SK-N-MC (cell line): ENCODE measurements around the gene DUSP11.

Source experiments
- EZH2 ChIP-seq: fragments of 200-600 bp; sonication (generic); IDR thresholded peaks from one replicate; pipeline ENCODE4 v1.6.1; 2017; ENCODE audit warnings: antibody characterized with exemption
- FOXP2 ChIP-seq: optimal IDR thresholded peaks from 2 replicates; pipeline ENCODE3; 2011; ENCODE audit warnings: mild to moderate bottlenecking, moderate library complexity; ENCODE audit not compliant: insufficient read depth; ENCODE audit errors: extremely low read length, control extremely low read depth
- POLR2AphosphoS5 ChIP-seq: IDR thresholded peaks from 2 replicates; pipeline ENCODE4 v1.6.1; 2012; ENCODE audit warnings: mild to moderate bottlenecking, low read depth, low read length, borderline replicate concordance

DNA sequence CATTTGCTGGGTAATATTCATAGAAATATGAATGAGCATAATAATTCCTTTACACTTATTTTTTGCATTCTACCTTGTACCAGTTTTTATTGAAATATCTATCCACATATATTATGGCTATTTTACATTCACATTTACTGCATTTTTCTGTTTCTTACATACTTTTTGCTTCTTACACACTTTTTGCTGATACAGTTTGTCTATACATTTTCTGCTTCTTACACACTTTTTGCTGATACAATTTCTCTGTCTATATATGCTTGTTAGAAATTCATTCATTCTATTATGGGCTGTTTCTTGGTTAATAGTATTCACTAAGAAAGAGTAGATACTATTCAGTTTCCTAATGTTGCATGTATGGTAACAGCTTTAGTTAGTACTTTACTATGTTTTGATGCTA is 32.0 kb upstream of the DUSP11 start:
- TF ChIP-seq POLR2AphosphoS5: no peak
- no peak for TF ChIP-seq EZH2
- TF ChIP-seq FOXP2: no peak
